Stimulated activated naive CD8-positive, alpha-beta T cell treated with anti-CD3 and anti-CD28 coated beads, Interleukin-15, Interleukin-2, amounts not matched to agents 100 U/mL and 50 U/mL, for 24 hours (primary cell): Measurements from ENCODE around the gene CHI3L2.

Source experiments
- ATAC-seq: fragments of 150-1000 bp; cut with Tn5 transposase; one replicate; pipeline ENCODE4 v1.10.0; 2021
- DNase-seq: peaks from one replicate; pipeline ENCODE4 v3.0.0; 2021

The CHI3L2 gene

DNA sequence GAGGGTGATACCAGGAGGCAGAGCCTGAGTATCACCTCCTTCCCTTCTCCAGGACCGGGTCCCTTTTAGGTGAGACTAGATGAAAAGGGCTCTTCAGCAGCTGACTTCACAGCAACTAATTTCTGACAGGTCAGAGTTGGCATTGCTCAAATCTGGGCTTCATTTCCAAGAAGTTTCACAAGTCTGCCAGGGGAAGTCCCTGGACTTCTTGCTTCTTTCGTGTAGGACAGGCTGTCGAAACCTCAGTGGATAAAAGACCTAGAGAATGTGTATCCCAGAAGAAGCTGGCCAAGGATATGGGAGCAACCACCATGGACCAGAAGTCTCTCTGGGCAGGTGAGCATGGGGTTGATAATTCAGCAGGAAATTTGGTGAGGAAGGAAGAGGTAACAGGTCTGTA, at the start of gene CHI3L2:
Gene CHI3L2, plus strand, starts transcription at position 280 of the 400 bp plus-strand sequence. Its CDS starts 17 bp downstream, at position 297.
- ATAC-seq (no peak), DNase-seq (no peak)

- DNase-seq (no peak), ATAC-seq (peak; percentile 46)
These were observed 47.5 kb upstream of the CHI3L2 start for GRCh38 chr1:111179968-111180533.

- ATAC-seq (no peak), DNase-seq (no peak)
These were observed 45.5 kb upstream of the CHI3L2 start for GRCh38 chr1:111182052-111182451.

DNA sequence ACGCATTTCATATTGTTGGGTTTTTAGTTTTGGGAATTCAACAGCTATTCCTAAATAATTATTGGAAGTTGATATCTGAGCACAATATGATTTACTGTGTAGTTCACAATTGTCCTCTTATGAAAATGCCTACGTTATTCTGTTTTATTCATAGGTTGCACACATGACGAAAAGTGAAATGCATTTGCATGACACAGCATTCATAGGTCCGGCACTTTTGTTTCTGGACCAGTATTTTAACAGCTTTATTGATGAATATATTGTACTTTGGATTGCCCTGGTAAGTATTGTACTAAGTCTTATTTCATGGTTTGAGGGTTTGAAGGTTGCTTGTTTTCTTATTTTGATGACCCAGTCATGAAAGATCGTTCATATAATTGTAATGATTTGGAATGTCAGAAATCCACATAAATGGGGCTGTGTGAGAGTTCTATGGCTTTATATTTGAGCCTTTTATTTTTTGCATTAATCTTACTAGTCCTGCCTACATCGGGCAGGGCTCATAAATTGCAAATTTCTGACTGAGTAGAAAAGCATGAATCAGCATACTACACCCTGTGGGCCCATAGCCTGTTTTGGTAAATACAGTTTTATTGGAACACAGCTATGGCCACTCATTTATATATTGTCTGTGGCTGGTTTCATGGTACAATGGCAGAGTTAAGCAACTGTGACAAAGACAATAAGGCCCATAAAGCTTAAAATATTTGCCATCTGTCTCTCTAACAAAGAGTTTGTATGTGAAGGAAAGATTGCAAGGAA, 44.0 kb upstream of the CHI3L2 start:
- ATAC-seq (no peak), DNase-seq (no peak)

DNA sequence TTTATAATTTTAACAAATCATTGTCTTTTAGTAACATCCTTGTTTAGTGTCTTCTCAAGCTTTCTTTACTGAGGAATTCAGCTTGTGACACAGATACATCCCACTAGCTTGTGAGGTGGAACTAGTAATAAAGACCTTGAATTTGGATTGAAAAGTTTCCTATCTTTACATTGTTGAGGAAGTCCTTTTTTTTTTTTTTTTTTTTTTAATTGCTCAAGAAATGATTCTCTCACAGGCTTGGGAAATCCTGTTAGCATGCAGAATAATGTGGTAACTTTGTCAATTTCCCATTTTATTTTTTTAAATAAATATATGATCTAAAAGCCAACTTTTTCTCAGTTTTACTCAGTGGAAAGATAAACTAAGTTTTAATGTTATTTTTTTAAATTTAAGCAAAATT, 42.9 kb upstream of the CHI3L2 start:
- DNase-seq (no peak), ATAC-seq (no peak)

GRCh38 chr1:111190931-111191451, 36.5 kb upstream of the CHI3L2 start:
- no peak for DNase-seq
- no peak for ATAC-seq

GRCh38 chr1:111191496-111191895, 36.0 kb upstream of the CHI3L2 start:
- ATAC-seq (no peak), DNase-seq (no peak)

DNA sequence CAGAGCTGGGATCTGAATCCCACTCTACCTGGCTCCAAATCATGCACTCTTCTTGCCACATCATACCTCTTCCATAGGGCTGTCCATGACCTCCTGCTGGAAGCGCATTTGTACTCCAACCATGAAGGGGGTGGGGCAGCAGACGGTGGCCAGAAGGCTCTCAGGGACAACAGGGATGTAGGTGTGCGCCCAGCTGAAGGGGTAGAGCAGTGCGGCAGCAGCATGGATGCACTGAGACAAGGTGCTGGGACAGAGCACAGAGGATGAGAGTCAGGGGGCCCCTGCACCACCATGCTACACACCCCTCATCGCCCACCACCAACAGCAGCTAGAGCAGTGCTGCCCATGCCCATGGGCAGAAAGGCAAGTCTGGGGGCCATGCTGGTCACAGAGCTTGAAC, 35.4 kb upstream of the CHI3L2 start:
- ATAC-seq (no peak), DNase-seq (no peak)

DNA sequence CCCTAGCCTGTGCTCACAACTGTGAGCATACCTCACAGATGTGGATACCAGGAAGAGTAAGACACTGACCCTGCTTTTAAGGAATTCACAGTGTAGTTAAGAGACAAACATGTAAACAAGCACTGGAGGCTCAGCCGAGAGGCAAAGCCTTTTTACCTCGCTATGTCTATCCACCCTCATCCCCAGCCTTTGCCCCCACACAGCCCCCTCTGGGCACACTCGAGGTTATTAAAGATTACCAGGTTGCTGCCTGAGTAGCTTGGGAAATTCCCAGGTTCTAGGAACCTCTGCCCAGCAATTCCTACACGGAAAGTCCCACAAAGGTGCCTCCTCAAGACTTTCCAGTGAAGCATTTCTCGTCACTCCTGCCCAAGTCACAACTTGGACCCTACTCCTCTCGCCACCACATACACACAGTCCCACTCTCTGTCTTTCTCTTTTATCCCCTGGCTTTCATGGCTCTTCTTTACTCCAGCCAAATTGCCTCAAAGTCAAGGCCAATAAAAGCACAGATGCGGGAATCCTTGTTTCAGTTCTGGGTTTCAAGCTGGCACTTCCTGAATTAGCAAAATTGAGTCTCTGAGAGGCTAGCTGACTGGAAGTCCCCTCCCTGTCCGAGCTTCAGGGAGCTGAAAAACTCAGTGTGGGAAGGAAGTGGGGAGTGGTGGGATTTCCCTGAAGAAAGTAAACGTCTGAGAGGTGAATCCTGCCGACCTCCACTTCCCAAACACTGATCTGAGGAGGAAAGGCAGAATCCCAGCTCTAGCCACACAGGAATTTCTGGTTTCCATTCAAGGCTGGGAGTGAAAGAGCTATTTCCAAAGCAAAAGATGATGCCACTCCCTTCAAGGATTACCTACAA, 34.6 kb upstream of the CHI3L2 start:
- DNase-seq: no peak
- peak; percentile 11 for ATAC-seq

DNA sequence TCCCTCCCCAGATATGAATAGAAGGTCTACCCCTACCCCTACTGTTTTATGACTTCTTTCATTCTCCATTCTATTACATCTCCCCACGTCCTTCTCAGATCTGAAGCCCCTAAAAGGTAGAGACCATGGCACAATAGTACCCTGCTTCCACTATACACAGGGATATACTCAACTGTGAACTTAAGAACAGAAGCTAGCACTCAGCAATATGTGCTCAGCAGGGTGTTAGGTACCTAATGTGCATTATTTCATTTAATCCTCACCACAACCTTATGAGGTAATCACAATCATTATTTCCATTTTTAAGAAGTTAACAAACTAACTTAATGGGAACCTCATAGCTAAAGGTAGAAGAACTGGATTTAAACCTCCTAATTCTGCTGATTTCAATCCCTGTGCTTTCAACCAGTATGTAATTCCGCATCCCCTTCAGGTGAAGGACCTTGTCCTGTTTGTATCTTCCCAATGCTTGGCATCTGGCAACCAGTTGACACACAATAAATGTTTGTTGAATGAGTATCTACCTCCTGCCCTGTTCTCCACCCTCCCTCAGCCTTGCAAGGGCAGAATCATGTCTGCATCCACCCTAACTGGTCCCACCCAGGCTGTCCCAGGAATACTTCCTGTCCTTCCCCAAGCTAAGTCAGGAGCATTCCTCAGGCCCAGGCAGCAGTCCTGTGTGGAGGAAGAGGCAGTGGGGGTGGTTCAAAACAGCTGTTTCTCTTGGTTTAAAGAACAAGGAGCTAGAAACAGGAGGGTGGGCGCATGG, 33.6 kb upstream of the CHI3L2 start:
- DNase-seq: no peak
- no peak for ATAC-seq

GRCh38 chr1:111195002-111195684, 32.4 kb upstream of the CHI3L2 start:
- no peak for DNase-seq
- no peak for ATAC-seq

GRCh38 chr1:111196213-111196612, 31.3 kb upstream of the CHI3L2 start:
- DNase-seq (no peak), ATAC-seq (no peak)

DNA sequence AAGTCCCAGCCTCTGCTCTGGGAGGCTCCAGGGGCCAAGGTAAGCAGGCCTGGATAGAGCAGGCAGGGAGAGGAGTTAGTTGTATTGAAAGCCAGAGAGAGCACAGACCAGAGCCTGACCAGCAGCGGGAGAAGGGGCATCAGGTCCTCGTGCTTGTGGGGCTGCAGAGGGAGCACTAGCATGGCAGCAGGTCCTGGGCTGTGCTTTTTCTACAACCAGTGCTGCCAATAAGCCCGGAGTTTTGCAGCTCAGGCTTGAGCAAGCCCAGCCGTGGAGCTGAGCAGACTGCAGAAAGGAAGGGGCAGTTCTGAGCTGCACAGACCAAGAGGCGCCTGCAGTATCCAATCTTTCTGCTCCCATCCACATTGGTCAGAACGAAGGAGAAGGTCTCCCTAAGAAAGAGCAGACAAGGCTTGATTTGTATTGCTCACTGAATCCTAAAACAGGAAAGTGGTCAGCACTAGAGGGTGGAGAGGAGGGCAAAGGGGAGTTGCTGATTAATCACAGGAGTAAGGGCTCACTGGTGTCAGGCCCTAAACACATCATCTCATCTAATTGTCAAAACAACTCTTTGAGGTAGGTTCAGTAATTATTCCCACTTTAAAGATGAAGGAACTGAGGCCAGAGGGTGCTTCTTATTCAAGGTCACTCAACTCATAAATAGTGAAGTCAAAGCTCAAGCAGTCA, 29.8 kb upstream of the CHI3L2 start:
- ATAC-seq (peak; percentile 41), DNase-seq (peak; percentile 71)

- ATAC-seq (no peak), DNase-seq (no peak)
These were observed 28.7 kb upstream of the CHI3L2 start for GRCh38 chr1:111198836-111199235.

GRCh38 chr1:111199329-111199728, 28.2 kb upstream of the CHI3L2 start:
- ATAC-seq: no peak
- no peak for DNase-seq

DNA sequence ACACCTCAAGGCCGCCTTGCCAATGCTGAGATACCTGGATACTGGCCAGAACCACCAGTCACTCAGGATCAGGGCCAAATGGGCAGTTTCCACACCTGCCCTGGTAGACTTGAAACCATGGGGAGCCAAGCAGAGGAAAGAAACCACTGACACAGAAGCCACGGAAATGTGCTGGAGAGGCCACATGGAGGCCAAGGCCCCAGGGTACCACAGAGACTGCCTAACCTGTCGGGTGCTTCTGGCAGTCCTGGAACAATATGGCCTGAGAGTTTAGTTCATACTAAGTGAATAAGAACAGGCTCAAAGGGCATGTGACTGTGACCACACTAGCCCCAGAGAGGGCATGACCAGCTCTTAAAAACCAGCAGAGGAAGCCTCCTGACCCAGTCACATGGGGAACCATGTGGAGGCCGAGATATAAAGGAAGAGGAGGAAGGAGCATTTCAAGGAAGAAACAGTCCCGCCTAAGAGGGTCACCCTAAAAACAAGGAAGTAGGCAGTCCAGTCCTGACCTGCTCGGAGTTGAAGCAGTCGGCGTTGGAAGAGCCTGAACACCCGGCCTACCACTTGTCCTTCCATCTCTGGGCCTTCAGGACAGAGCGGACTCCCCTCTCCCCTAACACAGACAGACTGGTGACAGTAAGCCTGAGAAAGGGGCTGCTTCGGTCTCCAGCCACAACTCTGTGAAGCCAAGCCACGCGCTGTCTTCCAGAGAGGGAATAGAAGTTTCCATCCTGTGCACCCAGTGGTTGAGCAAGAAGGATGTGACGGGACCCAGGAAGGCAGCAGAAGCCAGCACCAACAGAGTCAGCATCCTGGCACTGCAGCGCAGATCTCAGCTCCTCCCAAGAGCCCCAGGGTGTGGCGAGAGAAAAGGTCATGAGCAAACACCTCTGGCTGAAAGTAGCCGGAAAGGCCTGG, 27.4 kb upstream of the CHI3L2 start, which contains the start of gene DENND2D:
Gene DENND2D, minus strand, starts transcription at position 766 of the 921 bp plus-strand sequence. Its CDS starts 187 bp downstream, at position 579.
- DNase-seq (peak; percentile 76), ATAC-seq (peak; percentile 68)

- DNase-seq (no peak), ATAC-seq (no peak)
These were observed 26.7 kb upstream of the CHI3L2 start for GRCh38 chr1:111200802-111201161.

DNA sequence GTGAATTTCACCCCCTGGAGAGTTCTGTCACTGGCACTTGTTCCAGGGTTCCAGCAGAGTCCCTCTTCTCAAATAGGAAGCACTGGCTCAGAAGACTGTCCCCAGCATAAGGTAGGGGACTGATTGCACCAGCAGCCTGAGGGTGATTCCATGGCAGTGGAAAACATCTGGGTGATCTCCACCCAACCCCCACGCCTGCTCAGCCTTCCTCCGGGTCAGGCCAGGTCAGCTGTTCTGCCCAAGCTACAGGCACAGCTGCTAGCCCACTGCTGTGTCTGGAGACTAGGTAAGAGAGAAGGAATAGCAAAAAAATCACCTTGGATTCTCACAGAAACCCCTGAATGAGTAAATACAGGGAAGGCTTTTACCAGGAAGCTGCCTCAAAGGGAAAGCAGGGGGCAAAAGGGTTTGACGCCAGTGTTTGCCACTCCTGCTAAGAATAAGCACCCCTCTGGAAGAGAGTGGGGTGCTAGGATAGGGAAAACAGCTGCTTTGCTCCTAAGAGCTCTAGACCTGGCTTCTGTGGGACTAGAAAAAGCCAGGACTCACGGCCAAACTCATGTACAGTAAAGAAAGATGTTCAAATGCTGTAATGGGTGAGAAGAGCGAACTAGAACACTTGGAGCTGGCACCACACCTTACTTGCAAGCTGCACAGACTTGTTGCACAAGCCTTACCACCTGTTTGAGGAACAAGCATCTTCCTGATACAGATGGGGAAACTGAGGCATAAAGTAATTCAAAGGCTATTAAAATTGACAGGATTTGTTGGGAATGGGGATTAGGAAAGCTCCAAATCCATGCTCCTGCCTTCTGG, 26.0 kb upstream of the CHI3L2 start:
- no peak for ATAC-seq
- no peak for DNase-seq

- ATAC-seq: no peak
- no peak for DNase-seq
These were observed 25.2 kb upstream of the CHI3L2 start for GRCh38 chr1:111202366-111202706.
